B cell (primary cell): ENCODE measurements around the gene AHNAK. TPM values are rescaled to one million over a fixed set of nuclear protein-coding genes. Genes with fewer than 3 reads are reported as not detected.

Experiments
- ATAC-seq: fragments of 200-7000 bp; cut with Tn5 transposase; one replicate; pipeline ENCODE4 v1.10.0; 2021; ENCODE audit warnings: low read depth, mild to moderate bottlenecking, moderate number of reproducible peaks, moderate library complexity
- CTCF ChIA-PET: fragments of 350-600 bp; sonication (Branson Sonifier 250); formaldehyde crosslinking; loops from one replicate; lab custom pipeline; 2021; ENCODE audit warnings: antibody characterized with exemption, inconsistent platforms; lab: Charles Lee
- POLR2A ChIA-PET: fragments of 350-600 bp; sonication (Branson Sonifier 250); formaldehyde crosslinking; loops from one replicate; lab custom pipeline; 2021; ENCODE audit warnings: antibody characterized with exemption; lab: Charles Lee
- DNase-seq: peaks from one replicate; pipeline ENCODE4 v3.0.0; 2013
- H2AFZ ChIP-seq: 2 replicates; pipeline ENCODE4 v1.6.1; 2012; ENCODE audit warnings: mild to moderate bottlenecking, low read depth, low read length; ENCODE audit not compliant: insufficient read depth, poor library complexity, severe bottlenecking
- H3K27ac ChIP-seq, 2 donors: 1 replicate in 1 of 2; 2 replicates in 1 of 2; pipeline ENCODE4 v1.5.1; 2012 to 2013; ENCODE audit warnings: low read length in 2 of 2, mild to moderate bottlenecking in 2 of 2, moderate library complexity in 1 of 2
- H3K27me3 ChIP-seq, 4 experiments: fragments of 200-600 bp in 1 of 4; sonication (generic) in 1 of 4; replicated peaks in 1 of 4; 1 replicate in 2 of 4; 2 replicates in 2 of 4; pipeline versions ENCODE4 v1.6.1 to v1.7.0; 2013 to 2016; ENCODE audit warnings: low read length in 3 of 4, mild to moderate bottlenecking in 2 of 4, mixed read lengths in 1 of 4, moderate library complexity in 1 of 4; ENCODE audit not compliant: insufficient read depth in 4 of 4, control insufficient read depth in 3 of 4; ENCODE audit errors: control extremely low read depth in 1 of 4
- H3K36me3 ChIP-seq, 2 experiments: replicated peaks in 1 of 2; 1 replicate in 1 of 2; 2 replicates in 1 of 2; pipeline versions ENCODE4 v1.6.1 to v1.7.1; 2013; ENCODE audit warnings: low read length in 1 of 2; ENCODE audit not compliant: insufficient read depth in 2 of 2, control insufficient read depth in 1 of 2; ENCODE audit errors: control extremely low read depth in 1 of 2, extremely low read depth in 1 of 2
- H3K4me1 ChIP-seq, 2 donors: fragments of 200-600 bp in 1 of 2; sonication (generic) in 1 of 2; 1 replicate in 1 of 2; 2 replicates in 1 of 2; pipeline versions ENCODE4 v1.5.1 to v1.6.1; 2013 to 2017; ENCODE audit warnings: low read length in 2 of 2; ENCODE audit not compliant: control insufficient read depth in 2 of 2, insufficient read depth in 2 of 2
- H3K4me2 ChIP-seq: replicated peaks from 2 replicates; pipeline ENCODE3; 2012; ENCODE audit warnings: mild to moderate bottlenecking, low read depth, low read length; ENCODE audit not compliant: poor library complexity, severe bottlenecking
- H3K4me3 ChIP-seq, 5 experiments: fragments of 200-600 bp in 1 of 5; sonication (generic) in 1 of 5; 1 replicate in 3 of 5; 2 replicates in 2 of 5; pipeline versions ENCODE4 v1.5.1 to v1.7.0; 2011 to 2016; ENCODE audit warnings: low read length in 4 of 5, mild to moderate bottlenecking in 4 of 5, low read depth in 2 of 5, control low read depth in 1 of 5, moderate library complexity in 1 of 5; ENCODE audit not compliant: insufficient read depth in 1 of 5; ENCODE audit errors: control extremely low read depth in 1 of 5, extremely low read depth in 1 of 5
- H3K79me2 ChIP-seq: fragments of 200-600 bp; sonication (generic); one replicate; pipeline ENCODE4 v1.6.0; 2016; ENCODE audit warnings: low read length; ENCODE audit not compliant: control insufficient read depth, insufficient read depth
- H3K9ac ChIP-seq: fragments of 200-600 bp; sonication (generic); 2 replicates; pipeline ENCODE4 v1.6.1; 2017; ENCODE audit warnings: mild to moderate bottlenecking, low read length, moderate library complexity
- H3K9me3 ChIP-seq, 3 donors: one replicate each; pipeline versions ENCODE4 v1.6.1 to v1.7.1; 2013; ENCODE audit warnings: low read length in 2 of 3; ENCODE audit not compliant: control insufficient read depth in 2 of 3, insufficient read depth in 1 of 3; ENCODE audit errors: control extremely low read depth in 1 of 3
- H4K20me1 ChIP-seq: 2 replicates; pipeline ENCODE4 v1.6.0; 2012; ENCODE audit warnings: mild to moderate bottlenecking, low read length; ENCODE audit not compliant: insufficient read depth, control insufficient read depth, poor library complexity, severe bottlenecking
- H3K27ac Mint-ChIP-seq: one replicate; pipeline ENCODE4 v1.8.0; 2021; ENCODE audit warnings: mixed read lengths
- H3K27me3 Mint-ChIP-seq: one replicate; pipeline ENCODE4 v1.8.0; 2021; ENCODE audit warnings: mixed read lengths
- H3K4me1 Mint-ChIP-seq: one replicate; pipeline ENCODE4 v1.8.0; 2021; ENCODE audit warnings: mixed read lengths
- H3K4me3 Mint-ChIP-seq: one replicate; pipeline ENCODE4 v1.8.0; 2021; ENCODE audit warnings: mixed read lengths
- H3K9me3 Mint-ChIP-seq: one replicate; pipeline ENCODE4 v1.8.0; 2022; ENCODE audit warnings: mixed read lengths; ENCODE audit not compliant: insufficient read depth
- EZH2 ChIP-seq: IDR thresholded peaks from 2 replicates; pipeline ENCODE4 v1.6.1; 2012; ENCODE audit warnings: borderline replicate concordance, low read depth, mild to moderate bottlenecking, moderate library complexity, low read length; ENCODE audit not compliant: insufficient read depth, poor library complexity, severe bottlenecking
- WGBS: methylation state at CpG from one replicate; pipeline ENCODE4 v1.1.5; 2013; ENCODE audit warnings: missing lambda C conversion rate; ENCODE audit not compliant: insufficient coverage; 5-methylcytosine and 5-hydroxymethylcytosine counted together
- intact Hi-C: fragments of 100-400 bp; cut with micrococcal nuclease; formaldehyde crosslinking; loops from one replicate; pipeline ENCODE4 v1.10.0; 2022
- polyA plus RNA-seq: library from polyadenylated mRNA; depleted of rRNA; stranded (reverse); fragments of >200 nt; gene quantifications from 2 replicates; pipeline ENCODE4 v1.2.3, GENCODE V29; 2012
- total RNA-seq, 2 donors: library from RNA; stranded (reverse); fragments of 120-200 nt in 1 of 2; gene quantifications; 1 replicate in 1 of 2; 2 replicates in 1 of 2; pipeline versions ENCODE4 v1.2.3 to v1.2.4, GENCODE V29; 2013 to 2022
- TF ChIP-seq, protein P1 (sequence below): fragments of 200-600 bp; IDR thresholded peaks from one replicate; pipeline ENCODE4 v1.8.0; 2022; ENCODE audit warnings: antibody characterized with exemption, mild to moderate bottlenecking

The AHNAK gene
- total and polyA plus RNA-seq, 2 donors (not counting 1 experiment from before 2014, with no cell fraction given), result 63.7 to 229 TPM

DNA sequence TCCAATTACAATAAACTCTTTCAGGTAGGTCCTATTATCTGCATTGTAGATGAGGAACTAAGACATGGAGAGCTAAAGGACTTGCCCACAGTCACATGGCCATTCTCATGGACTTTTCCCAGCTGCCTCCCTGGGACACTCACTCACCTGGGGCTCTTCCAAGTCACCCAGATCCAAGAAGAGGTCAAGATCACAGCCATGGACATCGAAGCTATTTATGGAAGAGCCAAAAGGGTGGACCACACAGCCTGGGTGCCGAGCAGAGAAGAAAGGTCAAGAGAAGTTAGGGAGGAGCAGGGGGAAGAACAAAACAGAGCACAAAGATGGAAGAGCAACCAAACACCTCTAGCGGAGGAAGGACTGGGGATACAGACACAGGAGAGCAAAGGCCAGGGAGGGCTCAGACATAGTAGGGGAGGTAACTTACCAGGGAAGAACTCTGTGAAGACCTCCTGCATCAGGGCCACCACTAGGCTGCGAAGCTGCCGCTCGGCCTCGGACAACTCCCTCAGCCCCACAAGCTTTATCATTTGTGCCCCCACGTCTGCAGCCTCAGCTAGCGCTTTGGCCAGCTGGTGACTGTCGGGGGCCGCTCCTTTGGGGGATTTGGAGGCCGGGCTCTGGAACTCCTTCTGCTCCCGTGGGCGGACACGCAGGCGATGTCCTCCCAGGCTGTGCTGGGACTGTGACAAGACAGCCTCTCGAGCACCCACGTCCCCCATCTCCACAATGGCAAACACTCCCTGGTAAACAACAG, 34.5 kb upstream of the AHNAK start:
- Histone ChIP-seq H2AFZ (no peak overlapping the region), H3K9me3 (no peaks in the 10 kb centered on the region), H3K36me3 (peaks cover 1 to 51% of the 10 kb centered on the region in 2 experiments), H3K79me2 (peaks cover 37% of the 10 kb centered on the region), H3K4me1 (no peaks in the 10 kb centered on the region), H3K4me3 (no peak overlapping the region), H4K20me1 (peaks cover 8% of the 10 kb centered on the region), H3K4me2 (no peak overlapping the region), H3K27me3 (no peaks in the 10 kb centered on the region), H3K9ac (no peak overlapping the region), H3K27ac (no peak overlapping the region)
- no peak overlapping the region for H3K4me3 Mint-ChIP-seq
- TF ChIP-seq, protein P1, sequence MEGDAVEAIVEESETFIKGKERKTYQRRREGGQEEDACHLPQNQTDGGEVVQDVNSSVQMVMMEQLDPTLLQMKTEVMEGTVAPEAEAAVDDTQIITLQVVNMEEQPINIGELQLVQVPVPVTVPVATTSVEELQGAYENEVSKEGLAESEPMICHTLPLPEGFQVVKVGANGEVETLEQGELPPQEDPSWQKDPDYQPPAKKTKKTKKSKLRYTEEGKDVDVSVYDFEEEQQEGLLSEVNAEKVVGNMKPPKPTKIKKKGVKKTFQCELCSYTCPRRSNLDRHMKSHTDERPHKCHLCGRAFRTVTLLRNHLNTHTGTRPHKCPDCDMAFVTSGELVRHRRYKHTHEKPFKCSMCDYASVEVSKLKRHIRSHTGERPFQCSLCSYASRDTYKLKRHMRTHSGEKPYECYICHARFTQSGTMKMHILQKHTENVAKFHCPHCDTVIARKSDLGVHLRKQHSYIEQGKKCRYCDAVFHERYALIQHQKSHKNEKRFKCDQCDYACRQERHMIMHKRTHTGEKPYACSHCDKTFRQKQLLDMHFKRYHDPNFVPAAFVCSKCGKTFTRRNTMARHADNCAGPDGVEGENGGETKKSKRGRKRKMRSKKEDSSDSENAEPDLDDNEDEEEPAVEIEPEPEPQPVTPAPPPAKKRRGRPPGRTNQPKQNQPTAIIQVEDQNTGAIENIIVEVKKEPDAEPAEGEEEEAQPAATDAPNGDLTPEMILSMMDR, result no peak
- TF ChIP-seq EZH2, result no peak
- H3K27ac Mint-ChIP-seq, result no peak overlapping the region
- over 99% methylated on average over 9 of the region's 18 CpGs for WGBS
- intact Hi-C loops, result no loop called here
- no peak for DNase-seq
- H3K27me3 Mint-ChIP-seq, result no peaks in the 10 kb centered on the region
- ATAC-seq, result no peak
- ChIA-PET CTCF (interaction anchor here (1.0 kb wide), 1 partner anchor 10 kb away, joined by 4 read pairs; the partner anchor contains the start of gene TUT1), POLR2A (no interaction called here)
- no peaks in the 10 kb centered on the region for H3K9me3 Mint-ChIP-seq
- peaks cover 3% of the 10 kb centered on the region for H3K4me1 Mint-ChIP-seq

DNA sequence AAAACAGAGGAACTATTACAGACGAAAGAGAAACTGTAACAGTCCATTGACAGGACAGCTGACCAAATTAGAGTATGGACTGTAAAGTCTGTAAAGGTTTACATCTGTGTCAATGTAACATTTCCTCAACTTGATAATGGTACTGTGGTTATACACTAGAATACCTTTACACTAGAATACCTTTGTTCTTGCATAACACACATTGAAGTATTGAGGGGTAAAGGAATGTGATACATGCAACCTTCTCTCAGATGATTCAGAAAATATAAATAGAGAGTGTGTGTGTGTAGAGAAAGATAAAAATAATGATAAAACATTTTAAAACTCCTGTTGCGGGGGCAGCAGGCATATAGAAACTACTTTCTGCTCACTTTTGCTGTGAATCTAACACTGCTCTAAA, 32.6 kb upstream of the AHNAK start:
- no CpG with 5 or more reads among the region's 2 CpGs for WGBS

More for the DNA sequence above, 32.6 kb upstream of the AHNAK start:
- Mint-ChIP-seq H3K27me3 (no peaks in the 10 kb centered on the region), H3K9me3 (no peaks in the 10 kb centered on the region), H3K4me3 (no peak overlapping the region), H3K4me1 (peaks cover 9% of the 10 kb centered on the region), H3K27ac (no peak overlapping the region)
- intact Hi-C loops, result no loop called here
- no peak overlapping the region for H3K4me2 ChIP-seq
- no peaks in the 10 kb centered on the region for H3K9me3 ChIP-seq
- ATAC-seq (no peak), DNase-seq (no peak)
- ChIA-PET POLR2A (no interaction called here), CTCF (interaction anchor here (0.5 to 2.8 kb wide), 2 partner anchors 12 to 14 kb away, joined by 4 to 10 read pairs; partner anchors contain the start of gene TUT1)
- H3K36me3 ChIP-seq, result peaks cover 1 to 46% of the 10 kb centered on the region in 2 experiments
- H4K20me1 ChIP-seq, result no peaks in the 10 kb centered on the region
- H3K9ac ChIP-seq, result no peak overlapping the region
- no peaks in the 10 kb centered on the region for H3K27me3 ChIP-seq
- no peak overlapping the region for H3K4me3 ChIP-seq
- no peak for TF ChIP-seq EZH2
- TF ChIP-seq, protein P1, result no peak
- H3K4me1 ChIP-seq, result peaks cover 5 to 11% of the 10 kb centered on the region in 2 donors
- H3K79me2 ChIP-seq, result peaks cover 21% of the 10 kb centered on the region
- H2AFZ ChIP-seq, result no peak overlapping the region
- H3K27ac ChIP-seq, result no peak overlapping the region
